Activated B cell treated with CpG ODN at 0.5 μM for 24 hours (primary cell): Measurements from ENCODE around the gene SKAP2. TPM values are rescaled to one million over a fixed set of nuclear protein-coding genes. Genes with fewer than 3 reads are reported as not detected.

Experiments
- ATAC-seq: fragments of 200-7000 bp; cut with Tn5 transposase; one replicate; pipeline ENCODE4 v1.10.0; 2021; ENCODE audit warnings: low read depth, mild to moderate bottlenecking, moderate library complexity
- CTCF ChIA-PET: fragments of 350-600 bp; sonication (Branson Sonifier 250); formaldehyde crosslinking; loops from one replicate; lab custom pipeline; 2021; ENCODE audit warnings: antibody characterized with exemption; lab: Charles Lee
- POLR2A ChIA-PET: fragments of 350-600 bp; sonication (Branson Sonifier 250); formaldehyde crosslinking; loops from one replicate; lab custom pipeline; 2021; ENCODE audit warnings: antibody characterized with exemption; lab: Charles Lee
- DNase-seq: peaks from one replicate; pipeline ENCODE4 v3.0.0; 2022
- H3K27ac Mint-ChIP-seq: one replicate; pipeline ENCODE4 v1.8.0; 2020; ENCODE audit warnings: mixed read lengths
- H3K27me3 Mint-ChIP-seq: one replicate; pipeline ENCODE4 v1.8.0; 2021; ENCODE audit warnings: mixed read lengths
- H3K36me3 Mint-ChIP-seq: one replicate; pipeline ENCODE4 v1.8.0; 2021; ENCODE audit warnings: low read depth, mixed read lengths
- H3K4me1 Mint-ChIP-seq: one replicate; pipeline ENCODE4 v1.8.0; 2021; ENCODE audit warnings: mixed read lengths
- H3K4me3 Mint-ChIP-seq: one replicate; pipeline ENCODE4 v1.8.0; 2020; ENCODE audit warnings: mild to moderate bottlenecking, mixed read lengths
- H3K9me3 Mint-ChIP-seq: one replicate; pipeline ENCODE4 v1.8.0; 2020; ENCODE audit warnings: mixed read lengths
- CTCF ChIP-seq: fragments of 200-600 bp; IDR thresholded peaks from one replicate; pipeline ENCODE4 v1.8.0; 2022; ENCODE audit warnings: antibody characterized with exemption, mild to moderate bottlenecking
- intact Hi-C: fragments of 100-400 bp; cut with micrococcal nuclease; formaldehyde crosslinking; loops from one replicate; pipeline ENCODE4 v1.15.1; 2024
- total RNA-seq: library from RNA; stranded (reverse); gene quantifications from 2 replicates; pipeline ENCODE4 v1.2.3, GENCODE V29; 2022

SKAP2 gene
- total RNA-seq, 1 donor from 2014 or later, result 75.6 TPM

GRCh38 chr7:26879671-26880070, 15.3 kb upstream of the SKAP2 start:
- H3K36me3 Mint-ChIP-seq, result no peaks in the 10 kb centered on the region

GRCh38 chr7:26868841-26869495, 4.6 kb upstream of the SKAP2 start:
- H3K27me3 Mint-ChIP-seq, result peaks cover 5% of the 10 kb centered on the region
- TF ChIP-seq CTCF, result no peak
- ChIA-PET CTCF (no interaction called here), POLR2A (no interaction called here)
- H3K27ac Mint-ChIP-seq, result no peak overlapping the region
- H3K9me3 Mint-ChIP-seq, result no peaks in the 10 kb centered on the region
- peaks cover 11% of the 10 kb centered on the region for H3K36me3 Mint-ChIP-seq
- DNase-seq (no peak), ATAC-seq (no peak)
- H3K4me1 Mint-ChIP-seq, result peaks cover 8% of the 10 kb centered on the region
- no peak overlapping the region for H3K4me3 Mint-ChIP-seq
- intact Hi-C loops, result loop anchor here (10.0 kb wide), 3 partner anchors 774 to 1884 kb away; partner anchors contain the start of gene OSBPL3

More at GRCh38 chr7:26879671-26880070, 15.3 kb upstream of the SKAP2 start:
- Mint-ChIP-seq H3K9me3 (peaks cover 14% of the 10 kb centered on the region), H3K4me1 (no peaks in the 10 kb centered on the region), H3K4me3 (no peak overlapping the region), H3K27me3 (peaks cover 5% of the 10 kb centered on the region), H3K27ac (no peak overlapping the region)
- CTCF ChIA-PET, result no interaction called here
- DNase-seq, result no peak
- intact Hi-C loops, result no loop called here
- TF ChIP-seq CTCF, result no peak
- POLR2A ChIA-PET, result no interaction called here
- no peak for ATAC-seq

- ATAC-seq, result peak; percentile 36
Measured at GRCh38 chr7:26865094-26865388, 651 bp upstream of the SKAP2 start.

GRCh38 chr7:26863518-26864308, 677 bp downstream of the SKAP2 start:
- Mint-ChIP-seq H3K27ac (peak overlapping the region; percentile 99), H3K9me3 (no peaks in the 10 kb centered on the region), H3K4me3 (peak overlapping the region; percentile 99), H3K27me3 (no peaks in the 10 kb centered on the region), H3K36me3 (peaks cover 15% of the 10 kb centered on the region), H3K4me1 (peaks cover 40% of the 10 kb centered on the region)
- DNase-seq (no peak), ATAC-seq (peak; percentile 20)
- no peak for TF ChIP-seq CTCF
- POLR2A ChIA-PET, result interaction anchor here (0.7 to 1.9 kb wide), 11 partner anchors 9 to 690 kb away, joined by 3 to 10 read pairs (median 3); partner anchors contain the start of genes HOXA1 and HOXA4
- CTCF ChIA-PET, result interaction anchor here (1.6 kb wide), 1 partner anchor 297 kb away, joined by 5 read pairs; no protein-coding TSS in a partner anchor
- intact Hi-C loops, result loop anchor here (1.0 to 10.0 kb wide), 16 partner anchors 9 to 1879 kb away; partner anchors contain the start of genes HIBADH, HNRNPA2B1, HOXA4 and OSBPL3

More at GRCh38 chr7:26865094-26865388, 651 bp upstream of the SKAP2 start:
- POLR2A ChIA-PET, result interaction anchor here (1.0 to 1.1 kb wide), 2 partner anchors 572 to 1685 kb away, joined by 3 read pairs; a partner anchor contains a TSS
- intact Hi-C loops, result loop anchor here (10.0 kb wide), 3 partner anchors 770 to 1880 kb away; partner anchors contain the start of gene OSBPL3
- H3K9me3 Mint-ChIP-seq, result no peaks in the 10 kb centered on the region
- H3K27me3 Mint-ChIP-seq, result no peaks in the 10 kb centered on the region
- H3K36me3 Mint-ChIP-seq, result peaks cover 15% of the 10 kb centered on the region
- CTCF ChIA-PET, result no interaction called here
- H3K27ac Mint-ChIP-seq, result peak overlapping the region; percentile 99
- no peak for DNase-seq
- TF ChIP-seq CTCF, result no peak
- peak overlapping the region; percentile 99 for H3K4me3 Mint-ChIP-seq
- H3K4me1 Mint-ChIP-seq, result peaks cover 31% of the 10 kb centered on the region
